Thyroid gland (tissue), 4 donors: ENCODE data around the gene DTYMK.

Experiments used
- CTCF ChIP-seq, 6 experiments: fragments of 200-600 bp in 3 of 6; fragments of 450-650 bp in 3 of 6; sonication (generic) in 3 of 6; IDR thresholded peaks; one replicate each; pipeline ENCODE4 v1.5.1; 2016 to 2019; ENCODE audit warnings: antibody characterized with exemption in 6 of 6, mild to moderate bottlenecking in 2 of 6, inconsistent platforms in 1 of 6, moderate library complexity in 1 of 6
- POLR2A ChIP-seq, 2 donors: fragments of 450-650 bp; IDR thresholded peaks; one replicate each; pipeline ENCODE4 v1.6.1; 2017; ENCODE audit warnings: antibody characterized with exemption in 2 of 2, mild to moderate bottlenecking in 2 of 2, moderate library complexity in 1 of 2

DNA sequence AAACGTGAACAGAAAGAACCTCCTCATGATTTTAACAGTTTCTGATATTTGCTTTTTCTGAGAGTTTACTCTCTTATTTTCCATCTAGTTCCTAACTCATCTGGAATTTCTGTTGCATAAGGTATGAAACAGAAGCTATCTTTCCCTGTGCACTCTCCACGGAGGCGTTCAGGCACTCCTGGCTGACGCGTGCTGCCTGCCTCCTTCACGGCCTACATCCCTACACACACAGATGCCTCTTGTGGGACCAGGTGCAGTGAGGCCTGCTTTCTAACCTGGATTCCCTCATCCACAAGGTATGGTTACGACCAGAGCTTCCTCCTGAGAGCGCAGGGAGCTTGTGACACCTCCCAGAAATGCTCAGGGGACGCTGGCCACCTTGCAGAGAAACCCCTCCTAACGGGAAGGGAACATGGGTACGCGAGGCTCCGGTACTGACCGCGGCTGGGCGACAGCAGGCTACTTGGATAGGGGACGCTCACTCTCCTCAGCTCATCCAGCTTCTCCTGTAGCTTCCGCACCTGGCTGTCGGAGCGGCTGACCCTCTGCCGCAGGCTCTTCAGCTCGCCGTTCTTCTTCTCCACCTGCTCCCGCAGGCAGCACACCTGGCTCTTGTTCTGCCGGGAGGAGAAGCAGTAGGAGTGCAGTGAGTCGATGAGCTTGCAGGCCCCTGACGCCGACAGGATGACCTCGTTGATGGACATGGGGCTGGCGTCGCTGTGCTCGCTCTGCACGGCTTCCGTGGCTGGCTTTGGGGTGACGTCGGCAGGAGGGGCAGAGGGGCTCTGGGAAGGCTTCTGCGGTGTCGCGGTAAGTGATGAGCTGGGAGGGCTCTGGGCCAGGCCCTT, 53.9 kb downstream of the DTYMK start:
- no peak for TF ChIP-seq CTCF (IDR thresholded peaks at IDR 0.05)
- no peak for TF ChIP-seq POLR2A (IDR thresholded peaks at IDR 0.05)
